Neural cell (in vitro differentiated cells): Measurements from ENCODE around the gene SPARC. TPM values are rescaled to one million over a fixed set of nuclear protein-coding genes. Genes with fewer than 3 reads are reported as not detected.

Source experiments
- H2AFZ ChIP-seq: fragments of 200-600, 300-800 bp; sonication (generic), shearing (Covaris generic); 2 replicates; pipeline ENCODE4 v1.6.0; 2014; ENCODE audit warnings: low read depth, mild to moderate bottlenecking, antibody characterized with exemption, low read length, moderate library complexity
- H3F3A ChIP-seq: fragments of 200-600 bp; shearing (Covaris generic); 2 replicates; pipeline ENCODE4 v1.6.1; 2016; ENCODE audit warnings: mild to moderate bottlenecking, moderate library complexity, mixed read lengths, antibody characterized with exemption, low read length; ENCODE audit not compliant: insufficient read depth, poor library complexity, severe bottlenecking
- H3K27ac ChIP-seq: fragments of 200-600, 300-800 bp; sonication (generic), shearing (Covaris generic); 2 replicates; pipeline ENCODE4 v1.5.1; 2014; ENCODE audit warnings: mild to moderate bottlenecking, low read length, moderate library complexity
- H3K27me3 ChIP-seq: fragments of 300-800, 200-600 bp; sonication (generic), shearing (Covaris generic); 2 replicates; pipeline ENCODE4 v1.6.0; 2014; ENCODE audit warnings: mild to moderate bottlenecking, low read depth, low read length, moderate library complexity; ENCODE audit not compliant: insufficient read depth
- H3K36me3 ChIP-seq: fragments of 300-800, 200-600 bp; sonication (generic), shearing (Covaris generic); 2 replicates; pipeline ENCODE4 v1.5.1; 2014; ENCODE audit warnings: mild to moderate bottlenecking, antibody characterized with exemption, low read length, moderate library complexity; ENCODE audit not compliant: insufficient read depth
- H3K4me2 ChIP-seq: fragments of 300-800, 200-600 bp; sonication (generic), shearing (Covaris generic); 2 replicates; pipeline ENCODE4 v1.6.0; 2014; ENCODE audit warnings: mild to moderate bottlenecking, low read length
- H3K4me3 ChIP-seq: fragments of 300-800, 200-600 bp; sonication (generic), shearing (Covaris generic); 2 replicates; pipeline ENCODE4 v1.5.1; 2014; ENCODE audit warnings: mild to moderate bottlenecking, low read length, moderate library complexity
- H3K79me2 ChIP-seq: fragments of 200-600 bp; shearing (Covaris generic); replicated peaks from 2 replicates; pipeline ENCODE4 v1.6.0; 2014; ENCODE audit warnings: mild to moderate bottlenecking, low read length, moderate library complexity; ENCODE audit not compliant: insufficient read depth
- H3K9ac ChIP-seq: fragments of 300-800, 200-600 bp; sonication (generic), shearing (Covaris generic); 2 replicates; pipeline ENCODE4 v1.6.1; 2016; ENCODE audit warnings: mild to moderate bottlenecking, low read length, mixed read lengths
- H3K9me2 ChIP-seq: fragments of 200-600 bp; shearing (Covaris generic); 2 replicates; pipeline ENCODE4 v1.6.1; 2016; ENCODE audit warnings: mild to moderate bottlenecking, low read length, mixed read lengths; ENCODE audit not compliant: insufficient read depth
- H3K9me3 ChIP-seq: fragments of 200-600, 300-800 bp; sonication (generic), shearing (Covaris generic); 2 replicates; pipeline ENCODE4 v1.6.1; 2016; ENCODE audit warnings: mild to moderate bottlenecking, mixed run types, low read length, moderate library complexity, mixed read lengths
- H4K20me1 ChIP-seq: fragments of 200-600 bp; shearing (Covaris generic); 2 replicates; pipeline ENCODE4 v1.6.1; 2016; ENCODE audit warnings: mild to moderate bottlenecking, mixed run types; ENCODE audit not compliant: insufficient read depth
- CTCF ChIP-seq: fragments of 450-650 bp; IDR thresholded peaks from 2 replicates; pipeline ENCODE4 v1.5.1; 2014; ENCODE audit warnings: antibody characterized with exemption, mild to moderate bottlenecking, moderate library complexity; ENCODE audit not compliant: poor library complexity, severe bottlenecking
- EP300 ChIP-seq: fragments of 450-650 bp; conservative IDR thresholded peaks from 2 replicates; pipeline ENCODE4 v1.6.1; 2014; ENCODE audit warnings: antibody characterized with exemption, mild to moderate bottlenecking, moderate library complexity; ENCODE audit not compliant: poor library complexity, severe bottlenecking
- EZH2 ChIP-seq: fragments of 200-600, 300-800 bp; shearing (Covaris generic), sonication (generic); IDR thresholded peaks from 2 replicates; pipeline ENCODE4 v1.6.1; 2014; ENCODE audit warnings: antibody characterized with exemption, low read length, borderline replicate concordance, mild to moderate bottlenecking; ENCODE audit not compliant: insufficient read depth, poor library complexity, severe bottlenecking
- MXI1 ChIP-seq: fragments of 450-650 bp; conservative IDR thresholded peaks from 2 replicates; pipeline ENCODE4 v1.6.1; 2014; ENCODE audit warnings: antibody characterized with exemption, mild to moderate bottlenecking; ENCODE audit not compliant: poor library complexity, severe bottlenecking
- POLR2AphosphoS5 ChIP-seq: IDR thresholded peaks from 2 replicates; pipeline ENCODE4 v1.6.1; 2012
- RAD21 ChIP-seq: fragments of 450-650 bp; conservative IDR thresholded peaks from 2 replicates; pipeline ENCODE4 v1.6.1; 2014; ENCODE audit warnings: antibody characterized with exemption, mild to moderate bottlenecking, moderate library complexity
- REST ChIP-seq: IDR thresholded peaks from 2 replicates; pipeline ENCODE4 v1.6.1; 2012; ENCODE audit warnings: borderline replicate concordance
- SMC3 ChIP-seq: fragments of 450-650 bp; conservative IDR thresholded peaks from 2 replicates; pipeline ENCODE4 v1.6.1; 2014; ENCODE audit warnings: antibody characterized with exemption, mild to moderate bottlenecking, moderate library complexity; ENCODE audit not compliant: poor library complexity
- TAF1 ChIP-seq: IDR thresholded peaks from 2 replicates; pipeline ENCODE4 v1.6.1; 2012; ENCODE audit warnings: low read depth
- polyA plus RNA-seq: library from polyadenylated mRNA; depleted of rRNA; stranded (reverse); fragments of >200 nt; gene quantifications from 2 replicates; pipeline ENCODE4 v1.2.3, GENCODE V29; 2014

The SPARC gene
- polyA plus RNA-seq, 1 donor from 2014 or later: 15.3 TPM

- H3K9me3 ChIP-seq: no peaks in the 10 kb centered on the region
- H3K27me3 ChIP-seq: no peaks in the 10 kb centered on the region
- no peaks in the 10 kb centered on the region for H4K20me1 ChIP-seq
- TF ChIP-seq POLR2AphosphoS5: no peak
- TF ChIP-seq RAD21: no peak
- no peak for TF ChIP-seq TAF1
- TF ChIP-seq EP300: no peak
- no peak for TF ChIP-seq CTCF
- no peak for TF ChIP-seq EZH2
- no peak for TF ChIP-seq MXI1
- TF ChIP-seq SMC3: no peak
- TF ChIP-seq REST: no peak
- no peak overlapping the region for H3K9ac ChIP-seq
- no peaks in the 10 kb centered on the region for H3K36me3 ChIP-seq
- no peaks in the 10 kb centered on the region for H3F3A ChIP-seq
- H3K27ac ChIP-seq: no peak overlapping the region
- H3K4me2 ChIP-seq: no peak overlapping the region
- H3K9me2 ChIP-seq: no peaks in the 10 kb centered on the region
- no peak overlapping the region for H2AFZ ChIP-seq
- no peaks in the 10 kb centered on the region for H3K79me2 ChIP-seq
- no peak overlapping the region for H3K4me3 ChIP-seq
Measured at GRCh38 chr5:151664694-151665585, 21.8 kb downstream of the SPARC start.

- Histone ChIP-seq H3K4me2 (no peak overlapping the region), H3K36me3 (no peaks in the 10 kb centered on the region)
Measured at GRCh38 chr5:151663617-151664293, 23.0 kb downstream of the SPARC start.

More at GRCh38 chr5:151663617-151664293, 23.0 kb downstream of the SPARC start:
- Histone ChIP-seq H3K27me3 (no peaks in the 10 kb centered on the region), H3K9ac (no peak overlapping the region), H3K4me3 (no peak overlapping the region), H4K20me1 (no peaks in the 10 kb centered on the region), H3K27ac (no peak overlapping the region), H3F3A (no peaks in the 10 kb centered on the region), H3K79me2 (no peaks in the 10 kb centered on the region), H3K9me2 (no peaks in the 10 kb centered on the region), H2AFZ (no peak overlapping the region), H3K9me3 (no peaks in the 10 kb centered on the region)
- TF ChIP-seq EZH2 (no peak), MXI1 (no peak), EP300 (no peak), CTCF (no peak), SMC3 (no peak), REST (no peak), TAF1 (no peak)
